B cell (primary cell): Measurements from ENCODE around the gene SLC4A4.

Experiments
- EZH2 ChIP-seq: IDR thresholded peaks from 2 replicates; pipeline ENCODE4 v1.6.1; 2012; ENCODE audit warnings: borderline replicate concordance, low read depth, mild to moderate bottlenecking, moderate library complexity, low read length; ENCODE audit not compliant: insufficient read depth, poor library complexity, severe bottlenecking
- TF ChIP-seq, protein P1 (sequence below): fragments of 200-600 bp; IDR thresholded peaks from one replicate; pipeline ENCODE4 v1.8.0; 2022; ENCODE audit warnings: antibody characterized with exemption, mild to moderate bottlenecking

DNA sequence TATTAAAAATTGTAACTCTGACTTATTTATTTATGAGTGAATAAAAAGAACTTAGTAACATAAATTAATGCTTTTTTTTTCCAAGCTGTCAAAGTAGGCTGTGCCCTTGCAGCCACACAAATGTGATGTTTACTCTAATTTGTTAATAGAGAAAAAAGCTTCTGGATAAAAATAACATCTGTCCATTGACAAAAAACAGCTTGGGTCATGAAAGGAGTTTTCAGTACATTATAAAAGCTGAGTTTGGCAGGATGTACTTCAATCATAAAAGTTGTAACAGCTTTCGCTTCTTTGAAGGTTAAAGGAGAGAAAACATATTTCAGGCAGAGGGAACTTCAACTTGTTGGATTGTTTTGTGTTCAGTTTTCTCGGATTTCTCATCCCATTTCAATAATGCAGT, 105.6 kb downstream of the SLC4A4 start:
- TF ChIP-seq, protein P1, sequence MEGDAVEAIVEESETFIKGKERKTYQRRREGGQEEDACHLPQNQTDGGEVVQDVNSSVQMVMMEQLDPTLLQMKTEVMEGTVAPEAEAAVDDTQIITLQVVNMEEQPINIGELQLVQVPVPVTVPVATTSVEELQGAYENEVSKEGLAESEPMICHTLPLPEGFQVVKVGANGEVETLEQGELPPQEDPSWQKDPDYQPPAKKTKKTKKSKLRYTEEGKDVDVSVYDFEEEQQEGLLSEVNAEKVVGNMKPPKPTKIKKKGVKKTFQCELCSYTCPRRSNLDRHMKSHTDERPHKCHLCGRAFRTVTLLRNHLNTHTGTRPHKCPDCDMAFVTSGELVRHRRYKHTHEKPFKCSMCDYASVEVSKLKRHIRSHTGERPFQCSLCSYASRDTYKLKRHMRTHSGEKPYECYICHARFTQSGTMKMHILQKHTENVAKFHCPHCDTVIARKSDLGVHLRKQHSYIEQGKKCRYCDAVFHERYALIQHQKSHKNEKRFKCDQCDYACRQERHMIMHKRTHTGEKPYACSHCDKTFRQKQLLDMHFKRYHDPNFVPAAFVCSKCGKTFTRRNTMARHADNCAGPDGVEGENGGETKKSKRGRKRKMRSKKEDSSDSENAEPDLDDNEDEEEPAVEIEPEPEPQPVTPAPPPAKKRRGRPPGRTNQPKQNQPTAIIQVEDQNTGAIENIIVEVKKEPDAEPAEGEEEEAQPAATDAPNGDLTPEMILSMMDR = no peak
- no peak for TF ChIP-seq EZH2
